ENCODE data around the gene DYNC1I1.

GRCh38 chr7:95796617-95797016, 24.3 kb downstream of the DYNC1I1 start:
- TF ChIP-seq, protein P1, sequence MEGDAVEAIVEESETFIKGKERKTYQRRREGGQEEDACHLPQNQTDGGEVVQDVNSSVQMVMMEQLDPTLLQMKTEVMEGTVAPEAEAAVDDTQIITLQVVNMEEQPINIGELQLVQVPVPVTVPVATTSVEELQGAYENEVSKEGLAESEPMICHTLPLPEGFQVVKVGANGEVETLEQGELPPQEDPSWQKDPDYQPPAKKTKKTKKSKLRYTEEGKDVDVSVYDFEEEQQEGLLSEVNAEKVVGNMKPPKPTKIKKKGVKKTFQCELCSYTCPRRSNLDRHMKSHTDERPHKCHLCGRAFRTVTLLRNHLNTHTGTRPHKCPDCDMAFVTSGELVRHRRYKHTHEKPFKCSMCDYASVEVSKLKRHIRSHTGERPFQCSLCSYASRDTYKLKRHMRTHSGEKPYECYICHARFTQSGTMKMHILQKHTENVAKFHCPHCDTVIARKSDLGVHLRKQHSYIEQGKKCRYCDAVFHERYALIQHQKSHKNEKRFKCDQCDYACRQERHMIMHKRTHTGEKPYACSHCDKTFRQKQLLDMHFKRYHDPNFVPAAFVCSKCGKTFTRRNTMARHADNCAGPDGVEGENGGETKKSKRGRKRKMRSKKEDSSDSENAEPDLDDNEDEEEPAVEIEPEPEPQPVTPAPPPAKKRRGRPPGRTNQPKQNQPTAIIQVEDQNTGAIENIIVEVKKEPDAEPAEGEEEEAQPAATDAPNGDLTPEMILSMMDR (IDR thresholded peaks at IDR 0.05), result no peak
- no peak for TF ChIP-seq POLR2A (IDR thresholded peaks at IDR 0.05)
